Suprapubic skin (tissue), 3 donors: ENCODE measurements around the gene ARID5A.

ENCODE experiments used
- CTCF ChIP-seq, 2 donors: fragments of 200-600 bp in 1 of 2; fragments of 450-650 bp in 1 of 2; sonication (generic) in 1 of 2; IDR thresholded peaks; one replicate each; pipeline ENCODE4 v1.5.1; 2016 to 2019; ENCODE audit warnings: antibody characterized with exemption in 2 of 2, mild to moderate bottlenecking in 1 of 2, moderate library complexity in 1 of 2
- POLR2AphosphoS5 ChIP-seq, 3 donors: sonication (generic); formaldehyde crosslinking; IDR thresholded peaks; one replicate each; pipeline ENCODE4 v1.6.1; 2017; ENCODE audit warnings: antibody characterized with exemption in 3 of 3

DNA sequence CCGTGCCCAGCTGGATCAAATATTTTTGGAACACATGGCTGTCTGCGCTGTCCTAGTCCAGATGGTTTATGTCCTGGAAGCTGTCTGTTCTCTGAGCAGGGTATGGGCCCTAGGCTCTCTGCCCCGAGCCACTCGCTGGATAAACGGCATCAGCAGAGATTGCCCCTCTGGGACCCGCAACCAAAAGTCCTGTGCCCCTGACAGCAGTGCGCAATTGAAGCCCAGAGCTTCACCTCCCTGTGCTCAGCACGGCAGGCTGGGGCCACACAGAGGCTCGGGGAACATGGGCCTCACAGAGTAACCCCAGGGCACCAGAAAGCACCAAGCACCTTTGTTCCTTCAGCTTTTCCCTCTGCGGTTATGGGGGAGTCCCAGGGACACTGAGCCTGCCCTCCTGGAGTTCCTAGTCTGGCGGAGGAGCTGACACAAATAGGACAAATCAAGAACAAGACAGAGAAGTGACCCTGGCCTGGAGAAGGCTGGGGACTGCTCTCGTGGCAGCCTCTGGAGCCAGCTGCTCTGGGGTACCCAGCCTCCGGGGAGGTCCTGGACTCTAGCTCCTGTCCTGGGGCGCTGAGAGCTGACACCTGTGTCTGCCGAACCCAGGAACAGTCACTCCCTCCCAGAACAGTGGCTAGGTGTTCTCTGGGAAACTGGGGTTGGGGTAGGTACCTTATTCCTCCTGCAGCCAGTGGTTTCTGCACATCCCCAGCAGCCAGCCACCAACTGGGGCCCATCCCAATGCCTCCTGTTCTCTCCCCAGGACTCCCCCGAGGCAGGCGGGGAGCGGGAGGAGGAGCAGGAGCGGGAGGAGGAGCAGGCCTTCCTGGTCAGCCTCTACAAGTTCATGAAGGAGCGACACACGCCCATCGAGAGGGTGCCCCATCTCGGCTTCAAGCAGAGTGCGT, 12.3 kb downstream of the ARID5A start:
- no peak for TF ChIP-seq CTCF (IDR thresholded peaks at IDR 0.05)
- TF ChIP-seq POLR2AphosphoS5 (IDR thresholded peaks at IDR 0.05) = no peak
